ENCODE measurements around the gene ACKR1.

The ACKR1 gene

DNA sequence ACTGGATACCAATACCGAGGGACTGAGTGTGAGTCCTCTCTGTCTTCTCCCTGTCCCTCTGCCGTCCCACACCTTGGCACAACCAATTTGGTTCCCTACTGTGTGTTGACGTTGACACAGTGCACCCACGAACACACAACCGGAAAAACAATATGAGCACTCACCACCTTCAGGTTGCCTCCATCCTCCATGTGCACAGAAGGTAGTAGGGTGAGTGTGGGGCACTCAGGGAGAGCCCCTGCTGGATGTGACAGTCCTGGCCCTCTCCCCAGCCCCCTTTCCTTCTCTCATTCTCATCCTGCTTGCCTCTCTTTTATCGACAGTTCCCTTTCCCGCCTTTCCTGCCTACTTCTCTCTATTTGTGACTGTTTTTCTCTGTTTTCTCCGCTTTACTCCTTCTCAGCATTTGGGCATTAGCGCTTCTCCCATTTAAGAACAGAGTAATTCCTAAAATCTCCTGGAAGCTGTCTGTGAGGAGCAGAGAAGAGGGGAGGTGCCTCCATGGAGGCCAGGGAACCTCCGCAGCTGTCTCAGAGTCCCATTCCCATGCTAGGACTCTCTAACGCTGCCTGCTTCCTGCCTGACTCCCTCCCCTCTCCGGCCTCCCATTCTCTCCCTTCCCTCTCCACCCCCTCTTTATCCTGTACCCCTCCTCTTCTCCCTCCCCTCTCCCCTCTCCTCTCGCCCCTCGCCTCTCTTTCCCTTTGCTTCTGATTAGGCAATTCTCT is 16.9 kb upstream of the ACKR1 start:
- DNase-seq: no peak

DNA sequence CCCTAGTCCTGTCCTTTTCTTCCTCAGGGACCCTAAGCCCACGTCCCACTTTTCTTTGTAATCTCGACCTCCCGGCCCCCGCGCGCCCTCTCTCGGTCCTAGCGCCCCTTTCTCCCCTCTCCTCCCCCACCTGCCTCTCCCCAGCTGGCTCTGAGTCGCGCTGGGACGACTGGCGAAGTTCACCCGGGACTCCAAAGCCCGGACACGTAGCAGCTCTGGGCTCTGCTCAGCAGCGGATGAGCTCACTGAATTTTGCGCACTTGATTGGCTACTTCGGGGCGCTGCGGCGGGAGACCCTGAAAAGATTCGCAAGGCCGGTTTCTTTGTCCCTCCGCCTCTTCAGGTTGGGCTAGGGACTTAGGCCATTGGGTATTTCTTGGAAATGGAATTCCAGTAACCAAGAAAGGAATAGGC is 16.3 kb upstream of the ACKR1 start:
- no peak for DNase-seq

DNA sequence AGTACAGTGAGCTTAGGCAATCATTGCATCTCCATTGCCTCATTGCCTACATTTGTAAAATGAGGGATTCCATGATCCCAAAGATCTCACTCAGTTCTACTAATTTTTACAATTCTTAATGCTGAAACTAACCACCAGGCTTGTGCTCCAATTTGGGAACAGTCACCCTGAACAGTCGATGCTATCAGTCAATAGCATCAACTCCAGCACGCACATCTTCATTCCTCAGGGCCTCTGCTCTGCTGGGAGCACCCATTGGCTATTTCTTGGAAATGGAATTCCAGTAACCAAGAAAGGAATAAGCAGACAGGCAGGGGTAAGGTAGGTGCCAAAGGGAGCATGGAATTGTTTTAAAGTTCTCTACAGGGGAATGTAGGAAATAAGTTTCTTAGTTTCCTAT is 14.2 kb upstream of the ACKR1 start:
- no peak for DNase-seq

DNA sequence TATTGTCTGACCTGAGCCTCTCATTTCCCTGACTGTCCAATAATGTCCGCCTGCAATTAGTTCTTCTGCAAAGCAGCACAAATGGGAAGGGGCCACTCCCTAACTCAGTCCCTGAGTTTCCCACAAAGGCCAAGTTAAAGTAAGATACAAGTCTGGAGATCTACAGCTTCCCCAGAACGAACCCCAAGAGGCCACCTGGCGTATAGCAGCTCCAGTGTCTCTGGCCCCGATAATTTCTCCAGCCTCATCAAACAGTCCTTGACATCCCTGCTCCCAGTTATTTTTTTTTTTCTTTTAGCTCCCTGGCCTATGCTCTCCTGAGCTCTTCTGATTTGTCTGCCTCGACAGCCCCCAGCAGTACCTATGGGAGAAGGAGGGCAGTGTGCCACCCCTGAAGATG is 8.1 kb upstream of the ACKR1 start:
- no peak for DNase-seq

DNA sequence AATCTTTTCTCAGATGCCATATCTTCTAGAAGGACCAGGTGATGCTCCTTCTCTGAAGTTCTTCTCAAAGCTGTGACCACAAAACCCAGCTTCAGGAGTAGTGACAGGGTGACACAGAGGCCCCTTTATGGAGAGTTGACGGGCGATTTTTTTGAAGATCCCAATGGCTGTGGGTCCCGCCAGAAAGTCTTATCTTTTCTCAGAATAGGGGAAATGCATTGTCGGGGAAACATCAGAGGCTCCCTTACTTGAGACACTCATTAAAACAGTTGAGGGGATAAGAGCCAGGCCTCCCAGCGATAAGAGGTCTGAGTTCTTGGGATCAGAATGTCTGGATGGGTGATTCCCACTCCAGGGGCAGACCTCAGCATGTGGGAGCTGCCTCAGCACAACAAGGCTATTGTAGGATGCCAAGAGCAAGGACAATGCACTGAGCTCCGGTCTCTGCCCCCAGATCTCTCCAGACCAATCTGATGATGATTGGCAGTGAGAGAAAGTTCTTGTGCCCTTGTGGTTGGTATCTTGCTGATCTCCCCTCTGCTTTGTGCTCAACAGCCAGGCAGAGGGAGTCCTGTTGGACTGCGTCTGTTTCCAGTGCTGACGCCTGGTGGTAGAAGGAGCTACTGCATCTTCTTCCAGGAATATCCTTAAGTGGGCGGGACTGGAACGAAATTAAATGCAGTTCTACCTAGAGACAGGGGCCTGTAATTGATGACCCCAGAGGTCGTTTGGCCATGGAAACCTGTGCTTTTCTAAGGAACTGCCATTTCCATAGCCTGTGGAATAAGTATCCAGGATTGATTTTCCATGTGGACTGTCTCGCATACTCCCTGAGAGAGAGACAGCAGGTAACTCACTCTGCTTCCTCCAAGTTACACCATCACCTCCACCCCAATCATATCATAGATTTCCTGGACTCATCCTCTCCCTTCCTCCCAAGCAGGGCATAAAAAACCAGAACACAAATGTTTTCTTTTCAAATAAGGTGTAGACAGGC is 6.8 kb upstream of the ACKR1 start:
- DNase-seq: no peak

DNA sequence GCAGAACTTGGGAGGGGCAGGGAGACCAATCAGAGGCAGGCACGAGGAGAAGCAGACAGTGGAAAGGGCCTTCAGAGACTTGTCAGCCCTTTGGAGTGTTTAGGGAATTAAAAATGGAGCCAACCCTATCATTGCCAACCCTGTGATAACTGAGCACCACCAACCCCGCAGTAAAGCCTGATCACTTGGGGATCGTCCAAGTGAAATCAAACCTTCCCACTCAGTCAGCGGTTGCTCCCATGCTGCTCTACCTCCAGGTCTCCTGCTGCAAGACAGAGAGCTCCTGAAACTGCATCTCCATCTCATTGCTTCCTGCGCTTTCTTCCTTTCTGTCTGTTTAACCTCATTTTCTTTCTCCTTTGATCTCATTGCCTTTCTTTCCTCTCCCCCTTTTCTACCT is 4.8 kb upstream of the ACKR1 start:
- no peak for DNase-seq

DNA sequence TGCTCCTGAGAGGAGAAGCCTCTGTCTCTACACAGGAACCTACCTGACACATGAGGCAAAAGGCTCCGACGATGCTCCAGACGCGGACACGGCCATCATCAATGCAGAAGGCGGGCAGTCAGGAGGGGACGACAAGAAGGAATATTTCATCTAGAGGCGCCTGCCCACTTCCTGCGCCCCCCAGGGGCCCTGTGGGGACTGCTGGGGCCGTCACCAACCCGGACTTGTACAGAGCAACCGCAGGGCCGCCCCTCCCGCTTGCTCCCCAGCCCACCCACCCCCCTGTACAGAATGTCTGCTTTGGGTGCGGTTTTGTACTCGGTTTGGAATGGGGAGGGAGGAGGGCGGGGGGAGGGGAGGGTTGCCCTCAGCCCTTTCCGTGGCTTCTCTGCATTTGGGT is 3.9 kb upstream of the ACKR1 start:
- DNase-seq: no peak

DNA sequence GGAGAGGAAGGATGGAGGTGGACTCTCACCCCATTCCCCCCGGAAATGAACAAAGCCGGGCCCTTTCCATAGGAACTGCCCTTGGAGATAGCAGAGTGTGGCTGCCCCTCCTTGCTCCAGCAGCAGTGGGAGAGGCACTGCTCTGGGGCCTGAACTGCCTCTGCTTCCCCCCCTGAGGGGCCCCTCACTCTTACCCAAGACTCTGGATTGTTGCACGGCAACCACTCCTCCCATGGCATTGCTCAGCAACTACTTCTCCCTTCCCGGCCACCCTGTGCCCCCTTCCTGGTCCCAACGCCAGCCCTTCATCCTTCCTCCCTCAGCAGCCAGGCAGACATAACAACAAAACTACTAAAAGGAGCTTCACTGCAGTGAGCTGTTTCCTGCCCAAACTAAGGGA is 3.0 kb upstream of the ACKR1 start:
- no peak for DNase-seq

DNA sequence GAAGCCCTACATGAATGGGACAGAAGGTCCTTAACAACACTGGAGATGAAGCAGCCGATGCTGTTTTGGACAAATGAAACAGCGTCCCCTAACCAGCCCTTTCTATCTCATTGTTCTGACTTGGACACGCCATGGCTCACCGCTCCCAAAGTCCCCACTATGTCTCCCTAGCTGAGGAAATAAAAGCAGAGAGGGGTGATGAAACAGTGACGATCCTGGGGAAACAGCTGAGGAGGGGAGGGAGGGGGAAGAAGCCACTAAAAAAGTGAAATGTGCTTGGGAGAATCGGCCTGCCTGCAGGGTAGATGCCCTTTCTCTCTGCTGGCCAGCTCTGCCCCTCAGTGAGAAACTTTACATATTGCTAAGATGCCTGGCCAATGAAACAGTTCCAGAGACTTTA is 1.1 kb upstream of the ACKR1 start:
- DNase-seq: no peak

DNA sequence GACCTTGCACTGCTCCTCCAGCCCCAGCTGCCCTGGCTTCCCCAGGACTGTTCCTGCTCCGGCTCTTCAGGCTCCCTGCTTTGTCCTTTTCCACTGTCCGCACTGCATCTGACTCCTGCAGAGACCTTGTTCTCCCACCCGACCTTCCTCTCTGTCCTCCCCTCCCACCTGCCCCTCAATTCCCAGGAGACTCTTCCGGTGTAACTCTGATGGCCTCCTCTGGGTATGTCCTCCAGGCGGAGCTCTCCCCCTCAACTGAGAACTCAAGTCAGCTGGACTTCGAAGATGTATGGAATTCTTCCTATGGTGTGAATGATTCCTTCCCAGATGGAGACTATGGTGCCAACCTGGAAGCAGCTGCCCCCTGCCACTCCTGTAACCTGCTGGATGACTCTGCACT is 550 bp downstream of the ACKR1 start:
- DNase-seq: no peak

DNA sequence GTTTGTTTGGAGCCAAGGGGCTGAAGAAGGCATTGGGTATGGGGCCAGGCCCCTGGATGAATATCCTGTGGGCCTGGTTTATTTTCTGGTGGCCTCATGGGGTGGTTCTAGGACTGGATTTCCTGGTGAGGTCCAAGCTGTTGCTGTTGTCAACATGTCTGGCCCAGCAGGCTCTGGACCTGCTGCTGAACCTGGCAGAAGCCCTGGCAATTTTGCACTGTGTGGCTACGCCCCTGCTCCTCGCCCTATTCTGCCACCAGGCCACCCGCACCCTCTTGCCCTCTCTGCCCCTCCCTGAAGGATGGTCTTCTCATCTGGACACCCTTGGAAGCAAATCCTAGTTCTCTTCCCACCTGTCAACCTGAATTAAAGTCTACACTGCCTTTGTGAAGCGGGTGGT is 1.4 kb downstream of the ACKR1 start:
- no peak for DNase-seq

DNA sequence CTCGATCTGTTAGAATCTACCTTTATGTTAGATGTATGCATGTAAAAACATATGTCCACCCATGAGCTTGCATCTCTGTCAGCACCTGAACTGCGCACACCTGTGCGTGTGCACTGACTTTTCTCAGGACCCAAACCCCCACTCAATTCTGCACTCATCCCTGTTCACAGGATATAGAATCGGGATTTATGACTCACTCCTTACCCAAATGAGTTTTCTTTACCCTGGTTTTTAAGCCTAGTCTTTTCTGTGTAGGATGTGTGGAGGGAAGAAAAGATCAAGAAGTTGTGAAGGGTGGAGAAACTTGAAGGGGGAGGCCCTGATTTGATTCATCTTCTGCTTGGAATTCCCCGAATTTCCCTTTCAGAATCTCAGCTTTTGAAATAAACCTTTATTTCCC is 2.4 kb downstream of the ACKR1 start:
- DNase-seq: no peak

DNA sequence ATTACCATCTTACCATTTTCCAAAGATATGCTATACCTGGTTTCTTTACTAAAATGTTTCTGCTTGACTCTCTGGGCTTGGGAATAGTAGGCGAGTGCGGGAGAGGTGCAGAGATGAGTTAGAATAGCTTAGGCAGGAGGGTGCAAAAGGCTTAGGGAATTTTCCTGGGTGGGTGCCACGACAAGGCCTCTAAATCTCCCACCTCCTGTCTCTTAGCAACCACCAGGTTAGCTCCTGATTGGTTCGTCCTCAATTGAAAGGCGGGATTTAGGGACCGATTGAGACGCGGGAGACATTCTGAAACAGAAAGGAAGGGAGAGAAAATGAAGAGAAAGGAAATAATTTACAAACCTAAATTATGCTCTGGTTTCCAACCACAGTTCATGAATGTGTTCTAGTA is 3.1 kb downstream of the ACKR1 start:
- no peak for DNase-seq

DNA sequence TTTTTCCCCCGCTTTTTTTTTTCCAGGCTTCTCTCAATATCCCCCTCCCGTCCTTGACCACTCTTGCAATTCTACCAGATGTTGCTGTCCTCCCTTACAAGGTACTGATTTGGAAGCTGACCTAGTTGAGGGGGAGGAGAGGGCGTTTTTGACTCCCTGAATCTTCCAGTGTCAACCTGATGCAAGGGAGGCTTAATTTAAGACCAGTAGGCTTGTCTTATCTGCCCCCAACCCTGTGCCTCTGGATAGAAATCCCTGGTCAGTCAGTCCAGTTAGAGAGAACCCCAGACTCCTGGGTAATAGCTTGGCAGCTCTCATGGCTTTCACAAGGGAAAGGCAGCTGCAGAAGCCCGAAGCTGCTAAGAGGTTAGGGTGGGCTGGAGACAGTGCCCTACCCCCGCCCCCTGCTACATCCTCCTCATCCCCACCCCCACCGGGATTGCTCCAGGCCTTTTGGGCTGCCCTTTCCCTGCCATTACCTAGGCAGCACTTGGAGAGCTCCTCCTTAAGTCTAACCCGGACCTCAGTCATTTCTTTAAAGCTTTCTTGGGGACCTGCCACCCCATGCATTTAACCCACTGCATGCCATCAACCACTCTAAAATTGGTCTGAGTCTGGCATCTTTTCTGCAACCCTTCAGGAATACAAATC is 3.6 kb downstream of the ACKR1 start:
- DNase-seq: no peak

DNA sequence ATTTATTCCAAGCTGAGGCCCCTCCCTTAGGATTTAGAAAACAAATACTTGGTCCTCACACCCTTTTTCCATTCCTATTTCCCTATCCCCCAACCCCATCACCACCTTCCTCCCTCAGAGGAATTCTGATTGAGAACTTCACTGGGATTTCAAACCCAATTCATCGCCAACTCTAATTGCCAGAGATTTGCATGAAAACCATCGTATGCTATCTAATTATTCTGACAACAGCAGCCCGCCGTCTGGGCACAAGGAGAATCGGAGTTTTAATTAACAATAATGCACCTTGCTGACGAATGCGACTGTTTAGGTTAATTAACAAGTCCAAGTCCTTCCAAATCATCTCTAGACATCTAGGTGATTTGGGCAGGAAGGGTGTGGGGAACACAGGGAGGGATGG is 4.4 kb downstream of the ACKR1 start:
- DNase-seq: no peak

DNA sequence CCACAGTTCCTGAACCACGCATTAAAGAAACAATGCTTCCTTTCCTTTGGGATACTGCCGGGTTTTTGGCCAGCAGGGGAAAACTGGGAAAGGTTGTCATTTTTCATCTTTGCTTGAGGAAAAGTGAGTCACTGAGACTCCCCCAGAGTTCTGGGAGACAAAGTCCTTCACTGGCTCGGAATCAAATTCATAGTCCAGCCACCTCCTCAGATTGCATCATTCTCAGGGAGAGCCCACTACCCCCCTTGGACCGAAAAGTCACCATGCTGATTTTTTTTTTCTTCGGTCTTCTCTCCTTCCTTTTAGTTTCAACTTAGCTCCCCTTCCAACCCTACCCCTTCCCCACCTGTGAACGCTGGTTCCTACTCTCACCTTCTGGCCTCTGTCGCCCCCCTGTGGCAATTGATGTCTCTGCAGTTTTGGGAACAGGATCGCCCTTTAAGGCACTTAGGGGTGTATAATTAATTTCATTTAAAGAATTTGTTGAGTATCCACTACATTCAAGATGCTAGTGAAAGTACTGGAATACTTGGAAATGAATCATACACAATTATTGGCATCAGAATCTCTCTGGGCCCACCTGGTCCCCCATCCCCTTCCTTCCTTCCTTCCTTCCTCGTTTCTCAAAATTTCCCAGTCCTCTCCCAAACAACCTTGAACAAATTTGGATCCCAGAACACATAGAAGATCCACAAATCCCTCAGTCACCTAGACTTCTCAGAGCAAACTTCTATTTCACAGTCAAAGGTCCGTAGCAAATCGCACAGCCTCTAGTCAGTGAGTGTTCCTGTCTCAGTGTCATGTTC is 6.9 kb downstream of the ACKR1 start:
- peak; percentile 19 for DNase-seq

DNA sequence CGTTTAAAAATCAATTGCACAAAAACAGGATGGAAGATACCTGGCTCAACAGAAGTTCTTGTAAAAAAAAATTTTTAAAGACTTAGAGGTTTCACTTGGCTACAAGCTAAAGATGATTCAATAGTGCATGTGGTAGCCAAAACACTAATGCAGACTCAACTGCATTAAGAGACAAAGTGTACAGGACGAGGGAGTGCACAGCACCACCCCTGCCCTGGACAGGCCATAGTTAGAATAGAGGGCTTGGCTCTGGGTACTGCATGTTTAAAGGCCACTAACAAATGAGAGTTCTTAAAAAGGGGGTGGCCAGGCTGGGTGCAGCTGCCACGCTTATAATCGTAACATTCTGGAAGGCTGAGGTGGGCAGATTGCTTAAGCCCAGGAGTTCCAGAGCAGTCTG is 7.9 kb downstream of the ACKR1 start:
- no peak for DNase-seq

DNA sequence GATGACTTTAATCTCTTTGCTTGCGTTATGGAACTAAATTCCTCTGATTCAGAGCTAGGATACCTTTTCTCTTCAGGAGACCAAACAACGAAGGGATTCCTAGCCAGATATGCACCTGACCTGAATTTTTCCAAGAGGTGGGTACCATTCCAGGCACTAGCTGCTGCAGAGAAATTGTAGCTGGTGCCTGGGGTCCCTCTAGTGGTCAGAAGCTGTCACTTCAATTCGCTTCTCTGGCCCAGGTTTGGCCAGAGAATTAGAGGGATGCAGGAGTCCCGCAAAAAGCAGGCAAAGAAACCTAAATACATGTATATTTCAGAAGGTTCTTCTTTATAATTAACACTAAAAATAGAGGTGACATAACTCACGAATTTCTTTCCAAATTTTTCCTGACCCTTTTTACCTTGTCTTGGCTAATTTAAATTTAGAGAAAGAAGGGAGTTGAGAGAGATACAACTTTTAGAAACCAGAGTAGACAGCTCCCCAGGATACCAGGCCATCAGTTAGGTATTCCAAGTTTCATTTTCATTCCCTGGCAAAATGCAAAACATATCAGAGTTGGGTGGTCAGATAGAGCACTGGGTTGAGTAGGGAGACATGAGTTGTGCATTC is 9.6 kb downstream of the ACKR1 start:
- peak; percentile 8 for DNase-seq

DNA sequence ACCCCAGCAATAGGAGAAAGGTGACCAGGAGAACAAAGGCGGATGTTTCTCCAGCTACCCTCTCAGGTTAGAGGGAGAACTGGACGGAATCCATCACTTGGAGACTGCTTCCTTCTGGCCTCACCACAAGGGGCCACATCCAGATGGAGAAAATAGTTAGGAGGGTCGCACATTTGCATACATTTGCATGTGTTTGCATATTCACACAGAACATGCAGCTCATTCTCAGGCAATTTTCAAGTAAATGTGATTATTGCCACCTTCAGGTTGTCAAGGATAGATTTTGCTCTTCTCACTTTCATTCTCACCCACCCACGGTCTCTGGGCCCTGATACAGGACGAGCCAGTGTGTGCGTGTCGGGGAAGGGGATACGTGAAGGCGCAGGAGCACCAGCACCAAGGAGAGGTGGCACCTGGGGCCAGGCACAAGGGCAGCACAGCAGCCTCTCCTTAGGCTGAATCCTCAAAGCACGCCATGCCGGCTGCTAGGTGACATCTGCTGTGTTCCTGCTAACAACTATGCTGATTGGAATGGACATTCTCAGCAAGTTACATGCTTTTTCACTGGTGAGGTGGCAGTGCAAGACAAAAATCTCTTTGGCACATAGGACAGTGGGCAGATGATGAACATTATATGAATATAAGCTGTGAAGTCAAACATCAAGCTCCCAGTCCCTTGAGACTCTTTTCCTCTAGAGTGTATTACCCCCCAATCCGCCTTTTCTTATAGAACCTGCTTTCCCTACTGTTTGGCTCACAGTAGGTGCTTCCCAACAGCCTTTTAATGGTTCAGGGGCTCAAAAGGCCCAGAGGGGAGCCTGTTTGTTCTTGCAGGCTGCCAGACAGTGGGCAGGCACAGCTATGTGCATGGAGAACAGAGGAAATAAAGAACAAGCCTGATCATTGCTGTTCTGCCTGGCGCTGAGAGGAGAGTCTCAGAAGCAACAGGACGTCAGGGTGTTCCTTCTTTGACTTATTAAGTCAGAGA is 14.3 kb downstream of the ACKR1 start:
- no peak for DNase-seq

DNA sequence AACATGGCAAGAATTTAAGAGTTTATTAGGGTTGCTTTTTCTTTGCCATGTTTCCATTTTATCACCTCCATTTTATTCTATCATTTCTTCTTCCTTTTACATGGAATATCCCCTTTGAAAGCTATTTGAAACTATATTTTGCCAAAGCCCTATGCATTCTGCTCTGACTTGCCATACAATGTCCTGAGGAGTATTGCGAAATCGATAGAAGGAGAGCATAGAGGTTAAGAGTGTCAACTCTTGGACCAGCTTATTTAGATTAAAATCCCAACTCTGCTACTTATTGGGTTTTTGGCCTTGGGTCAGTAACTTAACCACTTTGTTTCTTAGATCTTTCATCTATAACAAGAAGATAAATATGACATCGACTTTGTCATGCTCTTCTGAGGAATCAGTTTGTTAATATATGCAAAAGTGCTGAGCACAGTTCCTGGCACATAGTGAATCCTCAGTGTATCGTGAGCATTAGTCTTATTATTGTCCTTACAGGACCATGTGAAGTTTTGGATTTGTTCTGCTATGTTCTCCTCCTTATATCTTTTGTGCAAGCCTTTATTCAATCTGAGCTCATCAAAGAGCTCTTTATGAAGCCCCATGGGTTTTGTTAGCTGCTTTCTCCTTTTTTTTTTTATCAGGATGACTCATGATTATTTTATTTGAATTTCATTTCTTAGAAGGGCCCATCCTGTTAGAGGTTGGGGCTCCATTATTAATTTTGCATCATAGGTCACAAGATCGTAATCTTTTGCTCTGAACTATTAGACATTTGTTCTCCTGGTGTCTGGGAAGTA is 17.6 kb downstream of the ACKR1 start:
- no peak for DNase-seq

All from effector CD4-positive, alpha-beta T cell (primary cell).